OCI-LY1 (cell line): ENCODE data around the gene ADAMTS7.
"Not testable (repeated sequence)": the region's sequence is repeated elsewhere in the genome, so short reads cannot be mapped to it uniquely, and the experiment has no call there.

ENCODE experiments used
- H2AFZ ChIP-seq: fragments of 200-600 bp; sonication (generic), shearing (Covaris generic); 2 replicates; pipeline ENCODE4 v1.6.0; 2014; ENCODE audit warnings: antibody characterized with exemption, mild to moderate bottlenecking, low read length
- H3F3A ChIP-seq: fragments of 200-600 bp; sonication (generic), shearing (Covaris generic); 2 replicates; pipeline ENCODE4 v1.6.0; 2014; ENCODE audit warnings: mild to moderate bottlenecking, antibody characterized with exemption, low read length, moderate library complexity; ENCODE audit not compliant: insufficient read depth
- H3K27ac ChIP-seq: fragments of 200-600 bp; sonication (generic); 2 replicates; pipeline ENCODE4 v1.5.1; 2014; ENCODE audit warnings: low read length, mixed run types, mild to moderate bottlenecking, low read depth; ENCODE audit not compliant: poor library complexity, severe bottlenecking
- H3K27me3 ChIP-seq: fragments of 200-600 bp; sonication (generic); 2 replicates; pipeline ENCODE4 v1.6.0; 2014; ENCODE audit warnings: antibody characterized with exemption, mild to moderate bottlenecking, low read length, moderate library complexity; ENCODE audit not compliant: insufficient read depth
- H3K36me3 ChIP-seq: fragments of 200-600 bp; sonication (generic); 2 replicates; pipeline ENCODE4 v1.6.1; 2014; ENCODE audit warnings: mild to moderate bottlenecking, antibody characterized with exemption, low read length, moderate library complexity, mixed read lengths; ENCODE audit not compliant: insufficient read depth
- H3K4me1 ChIP-seq: fragments of 200-600 bp; sonication (generic); 2 replicates; pipeline ENCODE4 v1.5.1; 2014; ENCODE audit warnings: mild to moderate bottlenecking, low read length, moderate library complexity; ENCODE audit not compliant: insufficient read depth, severe bottlenecking
- H3K4me2 ChIP-seq: fragments of 200-600 bp; sonication (generic), shearing (Covaris generic); 2 replicates; pipeline ENCODE4 v1.6.1; 2014; ENCODE audit warnings: low read length
- H3K4me3 ChIP-seq: fragments of 200-600 bp; sonication (generic); 2 replicates; pipeline ENCODE4 v1.5.1; 2014; ENCODE audit warnings: low read length, low read depth, mild to moderate bottlenecking, mixed read lengths; ENCODE audit not compliant: poor library complexity, severe bottlenecking
- H3K79me2 ChIP-seq: fragments of 200-600 bp; shearing (Covaris generic); 2 replicates; pipeline ENCODE4 v1.6.1; 2016; ENCODE audit warnings: mixed run types, low read length, mixed read lengths; ENCODE audit not compliant: insufficient read depth
- H3K9ac ChIP-seq: fragments of 200-600 bp; sonication (generic), shearing (Covaris generic); 2 replicates; pipeline ENCODE4 v1.6.1; 2014; ENCODE audit warnings: mild to moderate bottlenecking, low read length, mixed read lengths
- H3K9me2 ChIP-seq: fragments of 200-600 bp; sonication (generic), shearing (Covaris generic); 2 replicates; pipeline ENCODE4 v1.6.1; 2014; ENCODE audit warnings: low read depth, mild to moderate bottlenecking, low read length, mixed read lengths
- H3K9me3 ChIP-seq: fragments of 200-600 bp; shearing (Covaris generic); 2 replicates; pipeline ENCODE4 v1.6.1; 2014; ENCODE audit warnings: low read length, mixed read lengths
- H4K20me1 ChIP-seq: fragments of 200-600 bp; sonication (generic), shearing (Covaris generic); 2 replicates; pipeline ENCODE4 v1.6.0; 2016; ENCODE audit warnings: mild to moderate bottlenecking, low read length; ENCODE audit not compliant: insufficient read depth
- EZH2 ChIP-seq: fragments of 200-600 bp; sonication (generic), shearing (Covaris generic); IDR thresholded peaks from 2 replicates; pipeline ENCODE4 v1.8.0; 2017; ENCODE audit warnings: borderline replicate concordance, mixed run types, mild to moderate bottlenecking, antibody characterized with exemption, low read length, moderate library complexity, mixed read lengths
- TF ChIP-seq, protein P1 (sequence below): fragments of 200-600 bp; sonication (generic), shearing (Covaris generic); IDR thresholded peaks from 2 replicates; pipeline ENCODE4 v1.5.1; 2017; ENCODE audit warnings: mild to moderate bottlenecking, antibody characterized with exemption, low read length, moderate library complexity, mixed read lengths

Gene ADAMTS7

DNA sequence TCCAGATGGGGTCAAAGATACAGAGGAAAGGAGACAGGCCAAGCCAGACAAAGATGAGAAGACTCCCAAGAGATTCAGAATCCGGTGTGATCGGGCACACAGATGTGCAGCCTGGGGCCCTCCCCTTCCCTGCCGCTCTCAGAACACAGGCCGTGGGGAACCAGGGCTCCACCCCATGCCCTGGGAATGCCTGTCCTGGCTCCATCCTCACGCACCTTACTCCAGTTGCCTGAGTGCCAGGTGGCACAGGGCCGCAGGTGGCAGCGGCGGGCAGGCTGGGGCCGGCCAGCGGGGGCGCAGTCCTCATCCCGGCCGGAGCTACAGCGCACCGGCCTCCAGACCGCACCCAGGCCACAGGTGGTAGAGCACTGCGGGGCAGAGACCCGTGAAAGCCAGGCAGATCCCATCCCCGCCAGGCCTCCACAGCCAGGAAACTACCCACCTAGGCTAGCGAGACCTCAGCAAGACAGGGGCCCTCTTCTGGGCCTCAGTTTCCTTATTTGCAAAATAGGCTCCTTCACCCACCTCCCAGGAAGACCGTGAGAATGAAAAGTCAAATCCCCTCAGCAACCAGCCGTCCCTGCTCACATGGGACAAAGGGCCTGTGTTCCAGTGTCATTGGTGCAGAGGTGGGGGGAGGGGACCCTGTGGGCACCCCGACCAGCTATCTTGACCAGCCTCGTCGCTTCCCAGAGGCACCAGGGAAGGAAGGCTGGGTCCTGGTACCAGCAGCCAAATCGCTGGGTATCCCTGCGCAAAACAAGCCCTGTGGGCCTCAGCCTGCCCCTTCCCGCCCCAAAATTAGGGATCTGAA is 46.7 kb downstream of the ADAMTS7 start:
- H3K27ac ChIP-seq, H2AFZ ChIP-seq, H3F3A ChIP-seq, H3K9ac ChIP-seq, H3K9me2 ChIP-seq, H3K4me3 ChIP-seq, H4K20me1 ChIP-seq, H3K4me2 ChIP-seq, H3K79me2 ChIP-seq, H3K36me3 ChIP-seq, H3K27me3 ChIP-seq, H3K9me3 ChIP-seq: not testable (repeated sequence)
- TF ChIP-seq, protein P1, sequence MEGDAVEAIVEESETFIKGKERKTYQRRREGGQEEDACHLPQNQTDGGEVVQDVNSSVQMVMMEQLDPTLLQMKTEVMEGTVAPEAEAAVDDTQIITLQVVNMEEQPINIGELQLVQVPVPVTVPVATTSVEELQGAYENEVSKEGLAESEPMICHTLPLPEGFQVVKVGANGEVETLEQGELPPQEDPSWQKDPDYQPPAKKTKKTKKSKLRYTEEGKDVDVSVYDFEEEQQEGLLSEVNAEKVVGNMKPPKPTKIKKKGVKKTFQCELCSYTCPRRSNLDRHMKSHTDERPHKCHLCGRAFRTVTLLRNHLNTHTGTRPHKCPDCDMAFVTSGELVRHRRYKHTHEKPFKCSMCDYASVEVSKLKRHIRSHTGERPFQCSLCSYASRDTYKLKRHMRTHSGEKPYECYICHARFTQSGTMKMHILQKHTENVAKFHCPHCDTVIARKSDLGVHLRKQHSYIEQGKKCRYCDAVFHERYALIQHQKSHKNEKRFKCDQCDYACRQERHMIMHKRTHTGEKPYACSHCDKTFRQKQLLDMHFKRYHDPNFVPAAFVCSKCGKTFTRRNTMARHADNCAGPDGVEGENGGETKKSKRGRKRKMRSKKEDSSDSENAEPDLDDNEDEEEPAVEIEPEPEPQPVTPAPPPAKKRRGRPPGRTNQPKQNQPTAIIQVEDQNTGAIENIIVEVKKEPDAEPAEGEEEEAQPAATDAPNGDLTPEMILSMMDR, result peak; percentile 31; the same call in 1 of the 2 replicates
- H3K4me1 ChIP-seq, result peaks cover 25% of the 10 kb centered on the region

DNA sequence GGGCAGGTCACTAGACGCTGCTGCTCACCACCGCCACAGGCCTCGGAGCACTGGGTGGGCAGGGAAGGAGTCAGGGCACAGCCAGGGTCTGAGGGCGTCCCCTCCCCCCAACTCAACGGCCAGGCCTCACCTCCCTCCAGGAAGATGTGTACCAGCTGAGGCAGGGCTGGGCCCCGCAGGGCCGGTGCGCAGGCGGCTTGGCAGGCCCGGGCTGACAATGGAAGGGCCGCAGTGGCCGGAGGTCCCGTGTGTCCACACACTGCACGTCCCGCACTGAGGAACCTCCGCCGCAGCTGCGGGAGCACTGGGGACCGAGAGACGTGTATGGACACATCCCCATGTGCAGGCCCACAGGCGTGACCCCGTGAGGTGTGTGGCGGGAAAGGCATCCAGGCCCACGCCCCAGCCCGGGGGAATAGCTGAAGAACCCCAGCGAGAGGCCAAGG is 47.4 kb downstream of the ADAMTS7 start:
- no peak overlapping the region for H3K9ac ChIP-seq
- TF ChIP-seq, protein P1, result no peak
- TF ChIP-seq EZH2, result no peak

DNA sequence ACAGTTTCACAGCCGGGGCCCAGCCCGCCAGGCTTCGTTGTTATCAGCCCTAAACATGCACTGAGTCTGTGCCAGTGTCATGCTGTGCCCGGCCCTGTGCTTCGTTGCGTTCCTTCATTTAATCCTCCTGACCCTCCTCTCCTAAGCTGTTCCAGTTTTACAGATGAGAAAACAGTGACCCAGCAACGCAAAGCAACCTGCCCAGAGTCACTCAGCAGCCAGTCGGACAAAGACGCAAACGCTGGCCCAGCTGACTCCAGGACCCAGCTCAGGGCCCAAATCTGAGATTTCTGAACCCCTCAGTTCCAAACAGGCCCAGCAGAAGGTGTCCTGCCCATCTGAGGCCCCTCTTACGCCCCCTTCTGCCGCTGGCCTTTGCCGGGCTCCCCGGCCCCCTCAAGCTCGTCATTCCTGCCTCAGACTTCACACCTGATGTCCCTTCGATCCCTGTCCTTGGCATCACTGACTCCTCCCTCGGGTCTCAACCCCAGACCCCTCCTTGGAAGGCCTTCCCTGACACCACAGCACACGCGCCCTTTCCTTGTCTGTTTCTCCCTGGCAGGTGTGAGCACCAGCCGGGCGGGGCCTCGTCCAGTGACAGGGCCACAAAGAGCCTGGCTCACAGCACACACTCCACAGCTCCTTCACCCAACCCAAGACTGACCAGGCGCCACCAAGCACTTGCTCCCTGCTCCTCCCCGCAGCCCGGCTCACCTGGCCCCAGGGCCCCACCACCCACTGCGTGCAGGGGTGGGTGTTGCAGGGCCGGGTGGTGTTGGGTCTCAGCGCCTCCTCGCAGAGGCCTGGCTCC is 48.1 kb downstream of the ADAMTS7 start:
- Histone ChIP-seq H3K4me3 (no peak overlapping the region), H3K9me2 (no peaks in the 10 kb centered on the region), H3F3A (no peaks in the 10 kb centered on the region), H3K27ac (no peak overlapping the region), H3K4me1 (peaks cover 37% of the 10 kb centered on the region), H3K79me2 (no peaks in the 10 kb centered on the region), H3K9ac (no peak overlapping the region), H3K36me3 (no peaks in the 10 kb centered on the region), H3K27me3 (no peaks in the 10 kb centered on the region), H3K9me3 (no peaks in the 10 kb centered on the region), H3K4me2 (no peak overlapping the region), H4K20me1 (no peaks in the 10 kb centered on the region), H2AFZ (no peak overlapping the region)
- no peak for TF ChIP-seq EZH2
- TF ChIP-seq, protein P1, result no peak

More for the DNA sequence above, 47.4 kb downstream of the ADAMTS7 start:
- Histone ChIP-seq H3K79me2 (no peaks in the 10 kb centered on the region), H3K4me1 (peaks cover 32% of the 10 kb centered on the region), H3K4me3 (no peak overlapping the region), H3K9me3 (no peaks in the 10 kb centered on the region), H3K27ac (no peak overlapping the region), H3K9me2 (no peaks in the 10 kb centered on the region), H3F3A (no peaks in the 10 kb centered on the region), H4K20me1 (no peaks in the 10 kb centered on the region), H3K36me3 (no peaks in the 10 kb centered on the region), H2AFZ (no peak overlapping the region), H3K27me3 (no peaks in the 10 kb centered on the region; the same call in 1 of the 2 replicates), H3K4me2 (no peak overlapping the region)

DNA sequence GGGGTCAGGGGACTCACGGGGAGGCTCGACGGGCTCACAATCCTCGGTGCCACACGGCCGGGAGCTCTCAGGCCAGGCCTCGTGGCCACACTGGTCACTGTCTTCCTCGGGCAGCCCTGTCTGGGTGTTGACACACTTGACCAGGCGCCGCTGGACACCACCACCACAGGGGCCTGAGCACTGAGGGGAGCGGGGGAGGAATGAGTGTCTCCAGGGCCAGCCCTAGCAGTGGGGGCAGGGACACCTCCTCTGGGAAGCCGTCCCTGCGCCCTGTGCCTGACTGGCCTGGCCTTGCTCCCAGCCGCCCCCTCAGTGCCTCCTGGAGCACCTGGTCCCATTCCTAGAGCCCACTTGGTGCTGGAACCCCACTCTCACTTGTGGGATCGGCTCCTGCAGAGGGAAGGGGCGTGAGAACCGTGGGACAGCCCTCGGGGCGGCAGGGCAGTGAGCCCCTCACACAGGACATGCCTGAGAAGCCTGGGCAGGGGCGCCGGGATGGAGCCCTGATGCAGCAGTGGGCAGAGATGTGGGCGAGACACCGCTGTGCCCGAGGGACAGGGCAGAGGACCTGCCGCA is 48.8 kb downstream of the ADAMTS7 start:
- H4K20me1 ChIP-seq, H3K9me3 ChIP-seq, H2AFZ ChIP-seq, H3K4me3 ChIP-seq, H3K9me2 ChIP-seq, H3K9ac ChIP-seq, H3K27me3 ChIP-seq, H3K36me3 ChIP-seq, H3K4me2 ChIP-seq, H3F3A ChIP-seq, H3K27ac ChIP-seq, H3K79me2 ChIP-seq: not testable (repeated sequence)
- peaks cover 44% of the 10 kb centered on the region for H3K4me1 ChIP-seq
